HG02938 (cell line): ENCODE results near the gene RIMBP3C.
"Not testable (repeated sequence)": the region's sequence is repeated elsewhere in the genome, so short reads cannot be mapped to it uniquely, and the experiment has no call there.

Source experiments
- ATAC-seq: cut with Tn5 transposase; IDR thresholded peaks from one replicate; pipeline ENCODE4 v1.9.1; 2021; ENCODE audit warnings: mild to moderate bottlenecking, moderate library complexity; ENCODE audit not compliant: unreplicated experiment

The RIMBP3C gene

GRCh38 chr22:21526705-21527500, 24.4 kb downstream of the RIMBP3C start:
- not testable (repeated sequence) for ATAC-seq

GRCh38 chr22:21516970-21517764, 34.1 kb downstream of the RIMBP3C start:
- ATAC-seq, result peak; percentile 84

GRCh38 chr22:21516522-21516921, 34.7 kb downstream of the RIMBP3C start:
- ATAC-seq, result not testable (repeated sequence)

- ATAC-seq, result not testable (repeated sequence)
Observed at GRCh38 chr22:21515234-21515633, 36.0 kb downstream of the RIMBP3C start.

- ATAC-seq, result not testable (repeated sequence)
Observed at GRCh38 chr22:21514117-21514516, 37.1 kb downstream of the RIMBP3C start.

- ATAC-seq, result not testable (repeated sequence)
Observed at GRCh38 chr22:21512022-21512421, 39.2 kb downstream of the RIMBP3C start.

- not testable (repeated sequence) for ATAC-seq
Observed at GRCh38 chr22:21510397-21510796, 40.9 kb downstream of the RIMBP3C start.

GRCh38 chr22:21499623-21500506, 51.4 kb downstream of the RIMBP3C start:
- ATAC-seq, result not testable (repeated sequence)

GRCh38 chr22:21498489-21498888, 52.8 kb downstream of the RIMBP3C start:
- not testable (repeated sequence) for ATAC-seq

- ATAC-seq, result not testable (repeated sequence)
Observed at GRCh38 chr22:21497984-21498383, 53.3 kb downstream of the RIMBP3C start.
